HepG2 (cell line): Measurements from ENCODE around the gene ARHGAP25.

ENCODE experiments used
- ARID4A ChIP-seq: sonication (generic); formaldehyde crosslinking; IDR thresholded peaks from 2 replicates; pipeline ENCODE4 v1.5.0; 2020; ENCODE audit warnings: mild to moderate bottlenecking, missing genetic modification reagents, borderline replicate concordance
- ARNT ChIP-seq: fragments of 450-650 bp; IDR thresholded peaks from 2 replicates; pipeline ENCODE4 v1.6.1; 2017
- KDM1A ChIP-seq: IDR thresholded peaks from 2 replicates; pipeline ENCODE4 v1.6.1; 2016; ENCODE audit warnings: missing compliant biosample characterization
- KLF13 ChIP-seq: sonication (generic); formaldehyde crosslinking; IDR thresholded peaks from 2 replicates; pipeline ENCODE4 v1.4.0; 2020; ENCODE audit warnings: mild to moderate bottlenecking, missing genetic modification reagents
- MIER3 ChIP-seq: IDR thresholded peaks from 2 replicates; pipeline ENCODE4 v1.6.1; 2016; ENCODE audit warnings: missing compliant biosample characterization, borderline replicate concordance
- RELA ChIP-seq: sonication (generic); formaldehyde crosslinking; IDR thresholded peaks from 2 replicates; pipeline ENCODE4 v1.4.0; 2020; ENCODE audit warnings: missing genetic modification reagents
- YY1 ChIP-seq: IDR thresholded peaks from 2 replicates; pipeline ENCODE4 v1.6.1; 2011; ENCODE audit warnings: low read length, low read depth, moderate library complexity, mild to moderate bottlenecking; ENCODE audit not compliant: insufficient read depth, insufficient replicate concordance
- ZNF646 ChIP-seq: sonication (generic); formaldehyde crosslinking; IDR thresholded peaks from 2 replicates; pipeline ENCODE4 v1.9.0; 2021; ENCODE audit warnings: mild to moderate bottlenecking, missing genetic modification reagents
- TF ChIP-seq, protein P1 (sequence below): sonication (generic); formaldehyde crosslinking; IDR thresholded peaks from 2 replicates; pipeline ENCODE4 v1.4.0; 2020; ENCODE audit warnings: missing genetic modification reagents
- TF ChIP-seq, protein P2 (sequence below): sonication (generic); formaldehyde crosslinking; IDR thresholded peaks from 2 replicates; pipeline ENCODE4 v1.9.0; 2021; ENCODE audit warnings: missing genetic modification reagents, mild to moderate bottlenecking, borderline replicate concordance

DNA sequence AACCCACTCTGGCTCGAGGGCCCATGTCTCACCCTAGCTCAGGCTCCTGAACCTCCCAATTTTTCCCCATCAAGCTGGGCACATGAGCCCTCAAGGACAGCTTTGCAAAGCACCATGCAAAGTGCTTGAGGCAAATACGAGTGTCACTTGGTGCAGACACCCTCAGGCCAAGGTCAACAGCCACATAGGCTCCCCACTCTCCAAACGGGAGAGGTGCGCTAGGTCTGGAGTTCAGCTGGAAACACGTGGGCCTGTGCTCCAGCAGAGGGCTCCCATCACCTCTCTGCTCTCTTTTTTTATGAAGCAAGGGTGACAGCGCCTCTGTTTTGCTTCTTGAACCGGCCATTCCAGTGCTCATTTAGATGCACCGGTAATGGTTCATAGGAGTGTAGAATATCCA is 11.9 kb upstream of the ARHGAP25 start:
- TF ChIP-seq MIER3 (CRISPR knock-in tag), result no peak
- TF ChIP-seq ARID4A, result no peak
- no peak for TF ChIP-seq KDM1A (CRISPR knock-in tag)
- TF ChIP-seq, protein P1, sequence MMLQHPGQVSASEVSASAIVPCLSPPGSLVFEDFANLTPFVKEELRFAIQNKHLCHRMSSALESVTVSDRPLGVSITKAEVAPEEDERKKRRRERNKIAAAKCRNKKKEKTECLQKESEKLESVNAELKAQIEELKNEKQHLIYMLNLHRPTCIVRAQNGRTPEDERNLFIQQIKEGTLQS, result no peak
- TF ChIP-seq ARNT, result no peak
- TF ChIP-seq, protein P2, sequence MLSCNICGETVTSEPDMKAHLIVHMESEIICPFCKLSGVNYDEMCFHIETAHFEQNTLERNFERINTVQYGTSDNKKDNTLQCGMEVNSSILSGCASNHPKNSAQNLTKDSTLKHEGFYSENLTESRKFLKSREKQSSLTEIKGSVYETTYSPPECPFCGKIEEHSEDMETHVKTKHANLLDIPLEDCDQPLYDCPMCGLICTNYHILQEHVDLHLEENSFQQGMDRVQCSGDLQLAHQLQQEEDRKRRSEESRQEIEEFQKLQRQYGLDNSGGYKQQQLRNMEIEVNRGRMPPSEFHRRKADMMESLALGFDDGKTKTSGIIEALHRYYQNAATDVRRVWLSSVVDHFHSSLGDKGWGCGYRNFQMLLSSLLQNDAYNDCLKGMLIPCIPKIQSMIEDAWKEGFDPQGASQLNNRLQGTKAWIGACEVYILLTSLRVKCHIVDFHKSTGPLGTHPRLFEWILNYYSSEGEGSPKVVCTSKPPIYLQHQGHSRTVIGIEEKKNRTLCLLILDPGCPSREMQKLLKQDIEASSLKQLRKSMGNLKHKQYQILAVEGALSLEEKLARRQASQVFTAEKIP (CRISPR knock-in tag), result no peak
- no peak for TF ChIP-seq KLF13 (CRISPR knock-in tag)
- TF ChIP-seq YY1, result no peak
- no peak for TF ChIP-seq RELA
- TF ChIP-seq ZNF646 (CRISPR knock-in tag), result no peak
